Kidney capillary endothelial cell (primary cell): ENCODE data around the gene DBNDD1.
"Not testable (repeated sequence)": the region's sequence is repeated elsewhere in the genome, so short reads cannot be mapped to it uniquely, and the experiment has no call there.

ENCODE experiments used
- DNase-seq: peaks from one replicate; pipeline ENCODE4 v3.0.0-alpha.2; 2018; ENCODE audit warnings: low spot score

DBNDD1 gene

GRCh38 chr16:90018652-90019542 is at the start of gene DBNDD1:
TSS of gene DBNDD1 (minus strand) at chr16:90019456. CDS start at chr16:90019341, 115 bp downstream.
- DNase-seq: no peak

GRCh38 chr16:90061437-90061836 is 42.2 kb upstream of the DBNDD1 start:
- DNase-seq: no peak

GRCh38 chr16:90057738-90058173 is 38.5 kb upstream of the DBNDD1 start:
- no peak for DNase-seq

GRCh38 chr16:90056521-90056920 is 37.3 kb upstream of the DBNDD1 start:
- not testable (repeated sequence) for DNase-seq

- no peak for DNase-seq
Observed at GRCh38 chr16:90055371-90055770, 36.1 kb upstream of the DBNDD1 start.

GRCh38 chr16:90054554-90054953 is 35.3 kb upstream of the DBNDD1 start:
- no peak for DNase-seq

- no peak for DNase-seq
Observed at GRCh38 chr16:90053902-90054500, 34.7 kb upstream of the DBNDD1 start.

- no peak for DNase-seq
Observed at GRCh38 chr16:90050969-90051368, 31.7 kb upstream of the DBNDD1 start.

GRCh38 chr16:90048737-90049330 is 29.6 kb upstream of the DBNDD1 start:
- no peak for DNase-seq

- DNase-seq: no peak
Observed at GRCh38 chr16:90048347-90048722, 29.1 kb upstream of the DBNDD1 start.

- DNase-seq: no peak
Observed at GRCh38 chr16:90047714-90048346, 28.6 kb upstream of the DBNDD1 start.

- no peak for DNase-seq
Observed at GRCh38 chr16:90046971-90047713, 27.9 kb upstream of the DBNDD1 start.

GRCh38 chr16:90046122-90046970 is 27.1 kb upstream of the DBNDD1 start:
- no peak for DNase-seq

- no peak for DNase-seq
Observed at GRCh38 chr16:90044111-90044551, 24.9 kb upstream of the DBNDD1 start.

- no peak for DNase-seq
Observed at GRCh38 chr16:90043526-90043925, 24.3 kb upstream of the DBNDD1 start.

GRCh38 chr16:90042946-90043514 is 23.8 kb upstream of the DBNDD1 start:
- DNase-seq: no peak

GRCh38 chr16:90041896-90042473 is 22.7 kb upstream of the DBNDD1 start:
- DNase-seq: no peak

GRCh38 chr16:90040152-90041023 is 21.1 kb upstream of the DBNDD1 start:
- DNase-seq: no peak

- DNase-seq: no peak
Observed at GRCh38 chr16:90037276-90037675, 18.0 kb upstream of the DBNDD1 start.
